Effector CD4-positive, alpha-beta T cell (primary cell): ENCODE measurements around the gene ZNF777.
"Not testable (repeated sequence)": the region's sequence is repeated elsewhere in the genome, so short reads cannot be mapped to it uniquely, and the experiment has no call there.

Source experiments
- DNase-seq: peaks from one replicate; pipeline ENCODE4 v3.0.0-alpha.2; 2020

Gene ZNF777

GRCh38 chr7:149409895-149410294, 51.0 kb downstream of the ZNF777 start:
- no peak for DNase-seq

- DNase-seq = no peak
These were observed 56.0 kb downstream of the ZNF777 start for GRCh38 chr7:149404825-149405224.

DNA sequence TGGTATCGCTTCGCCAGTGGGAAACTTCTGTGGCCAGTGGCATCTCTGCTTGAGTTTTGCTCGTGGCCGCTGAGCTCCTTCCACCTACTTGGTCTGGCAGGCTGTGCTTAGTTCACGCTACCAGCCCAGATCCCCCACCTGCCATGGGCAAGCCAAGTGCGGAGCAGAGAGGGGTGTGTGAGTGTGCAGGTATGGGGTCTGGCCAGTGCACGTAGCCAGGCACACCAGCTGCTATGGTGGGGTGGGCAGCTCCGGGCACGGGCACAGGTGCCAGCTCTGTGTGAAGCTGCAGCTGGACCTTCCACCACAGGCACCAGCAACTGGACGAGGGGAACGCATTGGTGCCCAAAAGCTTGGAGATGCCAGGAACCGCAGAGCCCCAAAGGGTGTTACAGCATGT, 56.5 kb downstream of the ZNF777 start:
- DNase-seq = no peak

- no peak for DNase-seq
These were observed 62.6 kb downstream of the ZNF777 start for GRCh38 chr7:149398195-149398820.

DNA sequence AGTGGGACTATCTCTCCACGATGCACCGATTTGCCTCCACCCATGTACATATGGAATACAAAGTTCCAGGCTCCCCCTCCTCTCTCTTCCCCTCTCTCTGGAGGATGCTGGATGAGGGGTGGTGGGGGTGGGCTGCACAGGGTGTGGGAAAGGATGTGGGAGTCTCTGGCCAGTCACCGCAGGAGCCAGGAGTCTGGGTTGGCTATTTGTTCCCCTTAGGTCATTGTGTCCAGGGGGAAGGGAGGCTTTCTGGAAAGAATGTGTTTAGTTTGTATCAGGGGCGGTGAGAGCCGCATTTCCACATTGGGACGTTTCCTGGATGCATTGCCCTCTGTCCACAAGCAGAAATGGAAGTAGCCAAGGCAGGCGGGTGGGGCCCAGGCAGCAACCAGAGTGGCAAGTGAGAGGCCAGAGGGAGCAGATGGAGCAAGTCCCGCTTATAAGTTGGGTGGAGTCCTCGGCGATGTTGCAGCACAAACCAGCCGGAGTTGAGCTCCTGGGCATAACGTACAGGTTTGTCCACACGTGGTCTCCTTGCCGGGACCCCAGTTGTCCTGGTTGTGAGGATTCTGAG, 63.3 kb downstream of the ZNF777 start:
- DNase-seq = no peak

DNA sequence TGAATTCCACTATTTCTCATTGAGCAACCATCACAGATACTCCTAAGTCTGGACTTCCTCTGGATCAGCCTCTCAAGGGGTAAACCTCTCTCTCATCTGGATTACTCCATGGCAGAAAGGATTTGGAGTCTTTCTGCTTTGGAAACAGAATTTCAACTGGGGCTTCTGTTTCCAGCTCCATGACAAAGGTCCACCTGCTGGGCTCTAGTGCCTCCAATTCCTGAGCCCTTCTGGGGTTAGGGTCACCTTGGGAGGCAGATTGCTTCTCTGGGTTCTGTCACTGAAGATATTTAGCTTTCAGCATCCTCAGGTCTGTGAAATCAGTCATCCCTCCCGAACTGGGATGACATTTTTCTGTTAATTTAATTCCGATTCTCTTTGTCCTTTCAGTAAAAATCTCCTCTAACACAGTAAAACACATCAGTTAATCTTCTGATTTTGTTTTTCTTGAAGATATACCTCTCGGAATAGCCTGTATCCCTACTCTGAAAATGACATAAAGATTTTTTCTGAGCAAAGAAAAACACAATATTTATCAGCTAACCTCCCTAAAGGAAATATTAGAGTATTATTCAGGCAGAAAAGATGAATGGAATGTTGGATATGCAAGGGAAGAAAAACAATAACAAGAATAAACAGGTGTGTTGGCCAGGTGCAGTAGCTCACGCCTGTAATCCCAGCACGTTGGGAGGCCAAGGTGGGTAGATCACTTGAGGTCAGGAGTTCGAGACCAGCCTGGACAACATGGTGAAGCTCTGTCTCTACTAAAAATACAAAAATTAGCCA, 72.1 kb downstream of the ZNF777 start:
- not testable (repeated sequence) for DNase-seq

DNA sequence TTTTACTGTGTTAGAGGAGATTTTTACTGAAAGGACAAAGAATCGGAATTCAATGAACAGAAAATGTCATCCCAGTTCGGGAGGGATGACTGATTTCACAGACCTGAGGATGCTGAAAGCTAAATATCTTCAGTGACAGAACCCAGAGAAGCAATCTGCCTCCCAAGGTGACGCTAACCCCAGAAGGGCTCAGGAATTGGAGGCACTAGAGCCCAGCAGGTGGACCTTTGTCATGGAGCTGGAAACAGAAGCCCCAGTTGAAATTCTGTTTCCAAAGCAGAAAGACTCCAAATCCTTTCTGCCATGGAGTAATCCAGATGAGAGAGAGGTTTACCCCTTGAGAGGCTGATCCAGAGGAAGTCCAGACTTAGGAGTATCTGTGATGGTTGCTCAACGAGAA, 74.3 kb downstream of the ZNF777 start:
- DNase-seq = not testable (repeated sequence)

GRCh38 chr7:149385195-149385950, 75.5 kb downstream of the ZNF777 start:
- DNase-seq = no peak
